ENCODE measurements around the gene PBX3. TPM values are rescaled to one million over a fixed set of nuclear protein-coding genes. Genes with fewer than 3 reads are reported as not detected.

The PBX3 gene
- total and polyA plus RNA-seq, 9 of the 15 experiments (the other 6 are each of a cell fraction or from before 2014, with no cell fraction given), result 0.14 to 5.8 (median 0.92) TPM

DNA sequence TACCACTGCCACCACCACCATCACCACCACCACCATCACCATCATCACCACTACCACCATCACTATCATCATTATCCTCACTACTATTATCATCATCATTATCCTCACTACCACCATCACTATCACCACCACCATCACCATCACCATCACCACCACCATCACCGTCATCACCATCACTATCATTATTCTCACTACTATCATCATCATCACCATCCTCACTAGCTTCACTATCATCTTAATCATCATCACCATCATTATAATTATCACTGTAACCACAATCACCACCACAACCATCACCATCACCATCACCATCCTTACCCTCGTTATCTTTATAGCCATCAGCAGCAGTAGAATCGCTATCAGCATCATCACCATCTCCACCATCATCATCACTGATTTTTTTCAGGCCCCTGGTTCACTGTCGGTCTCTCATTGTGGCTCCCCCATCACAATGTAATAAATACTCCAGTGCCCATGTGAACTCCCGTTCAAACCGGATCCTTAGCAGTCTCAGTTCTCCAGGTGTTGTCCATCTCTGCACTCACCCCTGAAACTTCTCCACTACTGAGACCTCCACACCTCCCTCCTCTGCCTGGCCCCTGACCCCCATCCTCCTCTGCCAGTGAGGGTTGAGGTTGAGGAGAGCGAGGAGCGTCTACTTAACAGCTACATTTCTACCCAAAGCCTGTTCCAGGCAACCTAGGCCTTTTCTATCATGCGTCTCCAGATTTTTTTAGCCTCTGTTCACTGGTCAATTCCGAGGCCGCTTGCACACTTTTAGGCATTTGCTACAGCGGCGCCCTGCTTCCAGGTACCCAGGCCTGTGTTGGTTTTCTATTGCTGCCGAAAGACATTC lies 238.2 kb downstream of the PBX3 start (continued):
- TF ChIP-seq ZNF764 (CRISPR knock-in tag; IDR thresholded peaks at IDR 0.05; ENCODE audit: low read depth) (no peak), SRSF7 (optimal IDR thresholded peaks at IDR 0.05; ENCODE audit: low read depth, low read length) (no peak), DDX20 (tag; IDR thresholded peaks at IDR 0.05; ENCODE audit: low read depth) (no peak), SIN3B (IDR thresholded peaks at IDR 0.05; ENCODE audit: low read depth) (no peak), NKRF (IDR thresholded peaks at IDR 0.05; ENCODE audit: borderline replicate concordance) (no peak), ZKSCAN8 (CRISPR knock-in tag; IDR thresholded peaks at IDR 0.05) (no peak), IRF2 (CRISPR knock-in tag; IDR thresholded peaks at IDR 0.05) (no peak), CEBPB (tag; IDR thresholded peaks at IDR 0.05) (no peak), E2F3 (CRISPR knock-in tag; IDR thresholded peaks at IDR 0.05) (no peak), SIRT6 (IDR thresholded peaks at IDR 0.05; ENCODE audit: low read depth, low read length) (no peak)
- TF ChIP-seq, protein P1, sequence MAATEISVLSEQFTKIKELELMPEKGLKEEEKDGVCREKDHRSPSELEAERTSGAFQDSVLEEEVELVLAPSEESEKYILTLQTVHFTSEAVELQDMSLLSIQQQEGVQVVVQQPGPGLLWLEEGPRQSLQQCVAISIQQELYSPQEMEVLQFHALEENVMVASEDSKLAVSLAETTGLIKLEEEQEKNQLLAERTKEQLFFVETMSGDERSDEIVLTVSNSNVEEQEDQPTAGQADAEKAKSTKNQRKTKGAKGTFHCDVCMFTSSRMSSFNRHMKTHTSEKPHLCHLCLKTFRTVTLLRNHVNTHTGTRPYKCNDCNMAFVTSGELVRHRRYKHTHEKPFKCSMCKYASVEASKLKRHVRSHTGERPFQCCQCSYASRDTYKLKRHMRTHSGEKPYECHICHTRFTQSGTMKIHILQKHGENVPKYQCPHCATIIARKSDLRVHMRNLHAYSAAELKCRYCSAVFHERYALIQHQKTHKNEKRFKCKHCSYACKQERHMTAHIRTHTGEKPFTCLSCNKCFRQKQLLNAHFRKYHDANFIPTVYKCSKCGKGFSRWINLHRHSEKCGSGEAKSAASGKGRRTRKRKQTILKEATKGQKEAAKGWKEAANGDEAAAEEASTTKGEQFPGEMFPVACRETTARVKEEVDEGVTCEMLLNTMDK (IDR thresholded peaks at IDR 0.05; ENCODE audit: borderline replicate concordance, insufficient read depth, low read depth, low read length, poor library complexity, severe bottlenecking), result no peak
